CD4-positive, alpha-beta T cell treated with Interleukin-12 subunit alpha and Interleukin-12 subunit beta, for 1 hour (primary cell): Measurements from ENCODE around the gene FGF21.

Experiments
- DNase-seq: peaks from one replicate; pipeline ENCODE4 v3.0.0-alpha.2; 2020

The FGF21 gene

GRCh38 chr19:48731452-48731851, 23.9 kb upstream of the FGF21 start:
- no peak for DNase-seq

GRCh38 chr19:48734625-48735024, 20.7 kb upstream of the FGF21 start:
- DNase-seq = no peak

- no peak for DNase-seq
Measured at GRCh38 chr19:48735031-48735615, 20.2 kb upstream of the FGF21 start.

- DNase-seq = no peak
Measured at GRCh38 chr19:48737360-48737998, 17.8 kb upstream of the FGF21 start.

GRCh38 chr19:48738557-48739403, 16.5 kb upstream of the FGF21 start:
- DNase-seq = peak; percentile 94

- no peak for DNase-seq
Measured at GRCh38 chr19:48739404-48740163, 15.7 kb upstream of the FGF21 start.

GRCh38 chr19:48740164-48740972, 15.0 kb upstream of the FGF21 start, which contains the start of gene RASIP1:
TSS of gene RASIP1 (minus strand) at chr19:48740610. CDS start at chr19:48740282, 328 bp downstream.
- DNase-seq = no peak

- DNase-seq = peak; percentile 35
Measured at GRCh38 chr19:48741129-48741999, 14.0 kb upstream of the FGF21 start.

- DNase-seq = no peak
Measured at GRCh38 chr19:48742096-48742495, 13.2 kb upstream of the FGF21 start.

GRCh38 chr19:48745208-48745995, 9.9 kb upstream of the FGF21 start:
- peak; percentile 70 for DNase-seq

GRCh38 chr19:48746110-48746509, 9.2 kb upstream of the FGF21 start:
- DNase-seq = no peak

- DNase-seq = peak; percentile 63
Measured at GRCh38 chr19:48746738-48747575, 8.4 kb upstream of the FGF21 start, which contains the start of gene IZUMO1. TSS of gene IZUMO1 (minus strand) at chr19:48746909. CDS start at chr19:48745859, 1,050 bp downstream.

- DNase-seq = no peak
Measured at GRCh38 chr19:48749571-48750198, 5.6 kb upstream of the FGF21 start.

- no peak for DNase-seq
Measured at GRCh38 chr19:48750351-48750750, 5.0 kb upstream of the FGF21 start.

- DNase-seq = no peak
Measured at GRCh38 chr19:48750771-48751504, 4.4 kb upstream of the FGF21 start.

GRCh38 chr19:48751845-48752495, 3.4 kb upstream of the FGF21 start:
- no peak for DNase-seq
